ENCODE results near the gene COL18A1.

The COL18A1 gene

DNA sequence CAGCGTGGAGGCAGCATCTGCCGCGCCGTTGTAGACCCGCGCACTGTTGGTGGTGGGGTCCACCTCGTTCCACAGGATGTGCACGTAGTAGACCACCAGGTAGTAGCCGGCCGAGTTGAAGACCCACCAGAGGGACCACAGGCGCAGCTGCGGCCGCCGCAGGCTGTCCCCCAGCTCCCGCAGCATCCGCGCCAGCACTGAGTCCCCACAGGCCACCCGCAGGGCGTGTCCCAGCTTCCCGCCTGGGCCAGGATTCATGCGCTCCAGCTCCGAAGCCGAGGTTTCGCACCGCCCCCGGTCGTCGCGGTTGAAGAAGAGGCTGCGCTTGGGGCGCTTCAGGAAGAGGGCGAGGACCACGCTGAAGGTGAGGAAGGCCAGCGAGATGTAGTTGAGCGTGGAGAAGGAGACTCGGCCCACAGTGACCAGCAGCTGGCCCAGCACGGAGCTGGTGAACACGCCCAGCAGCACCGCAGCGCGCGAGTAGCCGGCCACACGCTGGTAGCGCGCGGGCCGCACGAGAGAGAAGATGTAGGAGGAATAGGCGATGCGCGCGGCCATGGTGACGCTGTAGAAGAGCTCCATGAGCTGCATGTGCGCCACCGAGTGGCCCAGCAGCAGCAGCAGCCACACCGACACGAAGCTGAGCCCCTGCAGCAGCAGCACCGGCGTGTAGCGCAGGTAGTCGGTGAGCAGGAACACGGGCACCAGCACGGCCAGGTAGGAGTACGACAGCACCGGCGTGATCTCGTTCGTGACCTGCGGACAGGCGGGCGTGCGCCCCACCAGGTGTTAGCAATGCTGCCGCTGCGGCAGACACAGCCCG is 126.6 kb downstream of the COL18A1 start:
- no peak for DNase-seq (ENCODE audit: low read depth in 2 of 2, low spot score in 1 of 2)

DNA sequence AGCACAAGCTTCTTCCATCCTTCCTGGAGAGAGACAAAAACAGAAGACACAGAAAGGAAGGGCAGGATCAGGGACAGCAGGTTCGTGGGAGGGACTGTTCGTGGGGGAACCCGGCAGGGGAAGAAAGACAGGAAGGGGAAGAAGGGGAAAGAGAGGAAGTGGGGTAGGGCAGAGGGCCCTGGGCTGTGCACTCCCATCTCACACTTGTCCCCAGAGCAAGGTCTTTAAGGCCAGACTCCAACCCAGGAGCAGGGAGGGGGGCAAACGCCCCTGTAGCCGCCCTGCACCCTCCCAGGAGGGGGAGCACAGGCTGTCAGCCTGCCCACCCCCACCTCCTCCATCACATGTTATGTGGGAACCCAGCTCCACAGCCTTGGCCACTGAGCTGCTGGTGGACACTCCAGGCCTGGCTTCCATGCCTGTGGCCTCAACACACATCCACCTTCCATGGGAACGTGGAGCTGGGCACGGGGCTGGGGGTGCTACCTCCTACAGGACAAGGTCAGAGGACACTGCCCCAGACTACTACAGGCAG is 127.9 kb downstream of the COL18A1 start:
- no peak for DNase-seq (ENCODE audit: low read depth in 2 of 2, low spot score in 1 of 2)

DNA sequence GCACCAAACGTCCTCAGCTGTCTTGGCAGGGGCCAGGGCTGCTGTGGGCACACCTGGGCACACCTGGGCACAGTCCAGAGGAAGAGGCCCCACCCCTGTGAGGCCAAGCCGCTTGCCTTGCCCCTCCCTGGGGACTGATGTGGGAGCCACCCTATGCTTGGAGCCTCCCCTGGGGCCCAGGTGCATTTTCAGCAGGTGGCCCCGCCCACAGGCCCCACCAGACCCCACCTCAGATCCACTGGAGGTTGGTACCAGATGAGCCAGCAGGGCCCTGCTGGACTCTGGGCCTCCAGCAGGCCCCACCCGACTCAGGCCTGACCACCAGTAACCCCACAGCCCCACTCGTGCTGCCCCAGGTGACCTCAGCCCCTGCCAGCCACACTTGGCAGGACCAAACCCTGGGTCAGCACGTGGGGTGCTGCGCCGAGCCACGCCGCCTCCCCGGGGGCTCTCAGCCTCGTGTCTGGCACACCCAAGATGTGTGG is 128.4 kb downstream of the COL18A1 start:
- no peak for DNase-seq (ENCODE audit: low read depth in 2 of 2, low spot score in 1 of 2)

DNA sequence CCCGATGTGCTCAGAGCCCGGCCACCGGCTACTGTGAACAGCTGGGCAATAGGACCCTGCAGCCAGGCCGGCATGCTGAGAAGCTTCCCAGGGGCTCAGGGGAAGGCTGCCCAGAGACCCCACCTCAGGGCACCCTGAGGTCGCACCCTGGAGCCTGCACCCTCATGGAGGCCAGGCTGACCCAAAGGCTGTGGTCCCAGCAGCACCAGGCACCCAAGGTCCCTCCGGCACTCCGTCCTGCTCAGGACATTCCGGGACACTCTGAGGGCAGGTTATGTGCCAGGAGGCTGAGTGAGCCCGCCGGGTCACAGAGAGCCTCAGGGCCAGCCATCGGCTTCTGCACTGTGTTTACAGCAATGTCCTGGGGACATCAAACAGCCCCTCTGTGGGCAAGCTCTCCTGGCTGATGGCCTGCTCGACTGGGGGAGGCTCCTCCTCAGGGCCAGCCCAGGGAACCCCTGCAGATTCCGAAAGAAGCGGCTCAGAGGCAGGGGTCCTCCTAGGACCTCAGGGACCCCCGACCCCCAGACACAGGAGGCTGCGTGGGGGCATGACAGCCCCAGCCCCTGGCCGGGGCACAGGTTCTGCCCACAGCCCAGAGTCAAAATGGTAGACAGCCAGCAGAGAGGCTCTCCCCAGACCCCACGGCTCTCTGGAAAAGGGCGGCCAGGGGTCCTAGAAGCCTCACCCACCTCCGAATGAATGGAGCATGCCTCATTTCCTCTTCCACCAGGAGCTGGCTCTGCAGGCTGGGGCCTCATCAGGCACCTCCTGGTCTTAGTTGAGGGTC is 129.1 kb downstream of the COL18A1 start:
- DNase-seq (ENCODE audit: low read depth in 2 of 2, low spot score in 1 of 2), result no peak

DNA sequence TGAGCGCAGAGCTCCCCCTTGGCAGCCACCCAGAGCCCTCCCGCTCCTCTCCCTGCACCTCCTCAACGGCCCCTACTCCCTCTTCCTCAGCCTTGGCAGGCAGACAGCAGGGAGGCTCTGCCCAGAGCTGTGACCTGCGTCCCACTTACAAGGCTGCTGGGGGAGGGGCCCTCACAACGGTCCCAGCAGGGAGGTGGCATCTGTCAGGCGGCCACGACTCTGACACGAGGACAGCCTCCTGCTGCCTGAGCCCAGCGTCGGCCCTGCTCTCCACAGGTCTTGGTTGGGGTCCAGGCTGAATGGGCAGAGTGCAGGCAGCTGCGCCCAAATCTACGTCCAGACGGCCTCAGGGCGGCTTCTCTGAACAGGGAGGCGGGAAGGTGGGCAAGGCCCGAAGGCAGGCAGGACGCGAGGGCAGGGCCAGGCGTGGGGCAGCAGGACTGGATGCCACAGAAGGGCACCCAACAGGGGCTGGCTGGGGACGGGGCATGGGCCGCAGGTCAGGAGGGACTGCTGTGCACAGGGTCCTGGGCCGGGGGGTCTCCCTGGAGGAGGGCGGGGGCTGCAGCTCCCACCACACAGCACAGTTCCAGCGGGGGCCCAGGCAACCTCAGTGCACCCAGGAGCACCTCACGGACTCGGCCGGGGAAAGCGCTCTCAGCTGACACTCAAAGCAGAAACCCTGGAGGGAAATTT is 129.8 kb downstream of the COL18A1 start:
- no peak for DNase-seq (ENCODE audit: low read depth in 2 of 2, low spot score in 1 of 2)

DNA sequence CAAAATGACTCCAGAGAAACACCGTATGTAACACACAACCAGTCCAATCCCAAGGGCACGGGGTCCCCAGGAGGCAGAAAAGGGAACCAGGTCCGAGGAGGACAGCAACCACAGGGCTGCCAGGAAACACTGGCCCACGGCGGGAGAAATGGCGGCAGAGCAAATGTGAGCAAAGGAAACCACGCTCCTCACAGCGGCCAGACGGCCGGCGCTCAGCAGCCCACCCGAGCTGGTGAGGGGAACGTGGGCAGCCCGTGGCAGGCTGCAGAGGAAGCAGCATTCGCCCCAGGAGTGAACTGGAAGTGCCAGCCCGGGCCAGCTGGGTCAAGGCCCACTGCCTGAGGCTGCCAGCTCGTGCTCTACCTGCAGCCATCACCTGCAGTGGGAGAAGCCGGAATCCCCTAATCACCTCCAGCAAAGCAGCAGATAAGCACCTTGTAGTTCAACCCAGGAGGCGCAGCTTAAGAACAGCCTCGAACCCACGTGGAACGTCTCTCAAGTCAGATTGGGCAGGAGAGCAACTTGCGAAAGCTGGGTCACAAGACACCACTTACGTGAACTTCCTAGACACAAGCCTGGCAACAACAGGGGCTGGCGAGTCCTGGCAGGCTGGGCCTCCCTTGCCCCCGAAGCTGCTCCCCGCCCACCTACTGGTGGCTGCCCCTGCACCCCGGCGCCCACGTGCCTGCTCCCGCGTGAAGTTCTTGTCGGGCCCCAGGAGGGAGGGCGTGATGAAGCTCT is 130.5 kb downstream of the COL18A1 start:
- DNase-seq (ENCODE audit: low read depth in 2 of 2, low spot score in 1 of 2), result no peak

DNA sequence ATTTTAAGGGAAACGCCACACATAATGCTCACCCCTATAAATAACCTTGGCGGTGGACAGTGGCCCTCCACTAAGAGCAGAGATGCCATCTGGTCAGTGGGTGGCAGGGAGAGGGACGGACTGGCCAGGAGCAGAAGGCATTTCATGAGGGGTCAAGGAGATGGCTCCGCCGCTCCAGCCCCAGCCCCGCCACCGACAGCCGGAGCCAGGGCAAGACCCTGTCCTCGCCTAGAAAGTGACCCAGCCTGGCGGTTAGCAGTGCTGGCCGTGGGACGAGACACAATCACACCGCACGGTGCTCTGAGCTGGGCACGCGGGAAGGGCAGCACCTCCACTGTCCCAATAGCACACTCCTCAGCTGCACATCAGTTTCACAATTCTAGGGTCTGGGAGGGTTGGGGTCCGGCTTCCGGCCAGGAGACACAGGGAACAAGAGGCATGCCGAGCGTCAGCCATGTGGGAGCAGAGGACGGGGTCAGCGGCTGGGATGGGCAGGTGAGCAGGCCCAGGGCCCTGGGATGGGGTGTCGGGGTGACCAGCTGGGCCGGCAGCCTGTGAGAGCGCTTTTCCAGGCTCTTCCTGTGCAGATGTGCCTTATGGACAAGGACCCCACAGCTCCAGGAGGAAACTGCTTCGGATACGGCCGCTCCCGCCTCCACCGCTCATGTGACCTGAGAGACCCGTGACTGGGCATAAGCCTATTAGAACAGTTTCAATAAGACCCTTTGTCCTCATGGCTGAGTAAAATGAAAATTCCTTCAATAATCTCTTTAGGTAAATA is 131.5 kb downstream of the COL18A1 start:
- no peak for DNase-seq (ENCODE audit: low read depth in 2 of 2, low spot score in 1 of 2)

DNA sequence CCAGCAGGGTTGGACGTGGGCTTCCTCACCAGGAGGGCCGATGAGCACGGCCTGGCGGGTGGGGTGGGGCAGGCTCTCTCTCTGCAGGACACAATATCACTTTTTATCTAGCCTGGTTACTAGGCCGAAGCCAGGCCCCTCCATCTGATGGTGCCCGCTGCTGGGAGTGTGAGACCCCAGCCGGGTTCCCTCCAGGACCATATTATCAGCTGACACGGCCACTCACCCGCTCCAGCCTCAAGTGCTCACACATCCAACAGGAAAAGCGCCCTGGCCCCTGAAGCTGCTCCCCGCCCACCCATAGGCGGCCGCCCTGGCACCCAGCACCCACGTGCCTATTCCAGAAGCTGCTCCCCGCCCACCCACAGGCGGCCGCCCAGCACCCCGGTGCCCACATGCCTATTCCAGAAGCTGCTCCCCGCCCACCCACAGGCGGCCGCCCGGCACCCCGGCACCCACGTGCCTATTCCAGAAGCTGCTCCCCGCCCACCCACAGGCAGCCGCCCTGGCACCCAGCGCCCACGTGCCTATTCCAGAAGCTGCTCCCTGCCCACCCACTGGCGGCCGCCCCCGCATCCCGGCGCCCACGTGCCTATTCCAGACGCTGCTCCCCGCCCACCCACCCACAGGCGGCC is 132.3 kb downstream of the COL18A1 start:
- no peak for DNase-seq (ENCODE audit: low read depth in 2 of 2, low spot score in 1 of 2)

DNA sequence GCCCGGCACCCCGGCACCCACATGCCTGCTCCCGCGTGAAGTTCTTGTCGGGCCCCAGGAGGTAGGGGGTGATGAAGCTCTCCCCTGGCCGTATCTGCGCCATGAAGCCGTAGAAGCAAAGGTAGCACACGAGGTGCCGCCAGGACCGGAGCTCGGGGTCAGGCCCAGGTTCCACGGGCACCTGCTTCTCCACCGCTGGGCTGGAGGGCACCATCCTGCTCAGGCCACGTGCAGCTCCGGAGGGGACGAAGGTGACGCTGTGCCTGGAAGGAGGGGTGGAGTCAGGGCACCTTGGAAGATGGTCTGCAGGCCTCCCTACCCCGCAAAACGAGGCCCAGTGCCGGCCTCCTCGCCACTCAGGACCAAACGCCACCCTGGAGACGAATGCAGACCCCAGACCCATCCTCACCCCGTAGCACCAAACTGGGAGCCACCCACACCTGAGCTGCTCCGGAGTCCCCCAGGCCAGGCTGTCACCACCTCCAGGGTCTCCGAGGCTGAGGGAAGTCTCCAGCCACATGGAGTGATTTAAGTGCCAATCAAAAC is 132.9 kb downstream of the COL18A1 start:
- DNase-seq (ENCODE audit: low read depth in 2 of 2, low spot score in 1 of 2), result no peak

DNA sequence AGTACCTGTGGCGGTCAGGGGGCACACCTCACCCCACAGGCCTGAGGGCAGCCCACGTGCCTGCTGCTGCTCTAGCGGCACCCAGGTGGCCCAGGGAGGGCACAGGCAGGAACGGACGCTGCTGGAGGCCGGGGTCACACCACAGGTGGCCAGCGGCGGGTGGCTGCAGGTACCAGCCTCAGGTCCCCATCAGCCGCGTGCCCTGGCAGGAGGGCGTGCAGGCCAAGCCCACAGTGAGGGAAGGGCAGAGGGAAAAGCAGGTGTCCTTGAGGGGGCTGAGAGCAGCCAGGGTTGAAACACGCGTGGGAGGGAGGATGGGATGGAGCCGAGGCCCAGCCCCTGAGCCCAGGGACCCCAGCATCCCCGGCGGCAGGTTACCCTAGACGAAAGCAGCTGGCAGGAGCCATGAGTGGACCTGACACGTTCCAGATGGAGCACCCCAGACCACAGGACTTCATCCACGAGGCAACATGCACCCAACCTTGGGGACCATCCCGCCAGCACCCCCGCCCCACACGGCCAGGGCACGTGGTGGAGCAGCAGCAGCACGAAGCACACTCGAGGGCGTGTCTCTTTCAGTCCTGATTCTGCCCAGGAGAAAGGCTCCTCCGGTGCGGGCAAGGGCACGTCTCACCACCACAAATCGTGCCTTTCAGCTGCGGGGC is 133.5 kb downstream of the COL18A1 start:
- DNase-seq (ENCODE audit: low read depth in 2 of 2, low spot score in 1 of 2), result no peak

DNA sequence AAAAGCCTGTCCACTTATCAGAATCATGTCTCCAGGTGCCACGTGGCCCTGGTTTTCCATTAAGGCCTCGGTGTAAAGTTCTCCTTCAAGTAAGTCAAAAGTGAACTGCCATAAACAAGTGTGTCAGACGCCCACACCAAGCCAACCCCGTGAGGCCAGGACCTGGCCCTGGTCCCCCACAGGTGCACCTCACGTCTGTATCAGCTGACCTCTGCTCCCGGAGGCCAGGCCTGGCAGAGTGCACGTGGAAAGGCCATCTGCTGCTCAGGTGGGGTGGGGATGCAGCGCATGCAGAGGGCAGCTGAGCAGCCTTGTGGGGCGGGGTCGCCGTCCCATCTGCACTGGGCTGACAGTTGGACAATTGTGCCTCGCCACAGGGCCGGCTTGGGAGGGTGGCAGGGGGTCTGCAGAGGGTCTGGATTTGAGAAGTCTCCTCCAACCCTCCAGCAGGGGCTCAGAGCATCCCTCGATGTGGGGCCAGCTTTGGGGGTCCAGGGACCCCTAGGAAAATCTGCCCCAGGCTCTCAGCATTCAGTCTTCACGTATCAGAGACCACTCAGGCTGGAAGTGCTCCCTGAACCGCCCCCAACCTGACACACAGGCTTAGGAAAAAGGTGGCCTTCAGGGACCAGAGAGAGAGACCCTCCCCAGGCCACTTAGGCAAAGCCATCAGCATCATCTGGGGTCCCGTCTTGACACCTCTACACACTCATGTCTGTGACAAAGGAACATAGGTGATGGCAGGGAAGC is 134.3 kb downstream of the COL18A1 start:
- DNase-seq (ENCODE audit: low read depth in 2 of 2, low spot score in 1 of 2), result no peak

DNA sequence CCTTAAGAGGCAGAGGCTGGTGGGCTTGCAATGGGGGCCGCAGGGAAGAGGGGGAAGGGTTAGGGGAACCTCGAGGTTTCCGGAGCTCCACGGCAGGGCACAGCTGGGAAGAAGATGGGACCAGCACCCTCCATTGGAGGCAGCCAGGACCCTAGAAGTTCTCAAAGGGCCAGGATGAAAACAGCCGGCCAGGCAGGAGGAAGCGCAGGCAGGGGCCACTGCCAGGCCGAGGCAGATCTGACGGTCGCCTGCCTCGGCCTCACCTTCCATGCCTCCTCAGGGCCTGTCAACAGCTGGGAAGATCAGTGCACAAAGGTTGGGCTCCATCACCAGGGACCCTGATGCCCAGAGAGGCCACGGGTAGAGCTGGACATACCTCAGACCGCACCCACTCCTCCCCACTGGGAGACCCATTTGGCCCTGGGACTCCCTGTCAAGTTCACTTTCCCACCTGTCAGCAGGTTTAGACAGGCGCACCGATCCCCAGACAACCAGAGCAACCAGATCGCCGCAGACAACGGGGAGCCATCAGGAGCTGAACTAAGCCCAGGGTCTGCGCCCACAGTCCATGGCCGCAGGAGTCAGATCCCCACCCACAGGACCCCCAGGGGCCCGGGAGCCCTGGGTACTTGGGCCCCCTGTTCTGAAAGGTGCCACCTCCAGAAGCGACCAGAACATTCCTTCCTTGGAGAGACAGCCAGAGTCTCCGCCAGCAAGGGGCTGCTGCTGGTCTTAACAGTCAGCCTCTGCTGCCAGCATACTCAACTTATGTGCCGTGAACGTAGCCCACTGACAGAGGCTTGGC is 135.0 kb downstream of the COL18A1 start:
- no peak for DNase-seq (ENCODE audit: low read depth in 2 of 2, low spot score in 1 of 2)

DNA sequence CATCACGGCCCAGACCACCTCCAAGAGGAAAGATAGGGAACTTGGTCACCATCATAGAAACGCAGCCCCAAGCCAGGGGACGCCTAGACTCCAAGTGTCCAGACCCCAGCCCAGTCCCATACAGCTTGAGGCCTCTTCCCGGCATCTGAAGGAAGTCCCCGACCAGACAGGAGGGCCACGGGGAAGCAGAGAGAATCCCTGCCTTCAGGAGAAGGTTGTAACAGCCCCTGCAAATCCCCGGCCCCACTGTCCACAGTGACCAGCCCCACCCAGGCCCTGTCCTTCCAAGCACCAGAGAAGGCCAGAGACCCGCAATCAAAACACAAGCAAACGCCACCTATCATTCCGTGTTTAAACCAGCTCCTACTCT is 135.6 kb downstream of the COL18A1 start:
- DNase-seq (ENCODE audit: low read depth in 2 of 2, low spot score in 1 of 2), result no peak

DNA sequence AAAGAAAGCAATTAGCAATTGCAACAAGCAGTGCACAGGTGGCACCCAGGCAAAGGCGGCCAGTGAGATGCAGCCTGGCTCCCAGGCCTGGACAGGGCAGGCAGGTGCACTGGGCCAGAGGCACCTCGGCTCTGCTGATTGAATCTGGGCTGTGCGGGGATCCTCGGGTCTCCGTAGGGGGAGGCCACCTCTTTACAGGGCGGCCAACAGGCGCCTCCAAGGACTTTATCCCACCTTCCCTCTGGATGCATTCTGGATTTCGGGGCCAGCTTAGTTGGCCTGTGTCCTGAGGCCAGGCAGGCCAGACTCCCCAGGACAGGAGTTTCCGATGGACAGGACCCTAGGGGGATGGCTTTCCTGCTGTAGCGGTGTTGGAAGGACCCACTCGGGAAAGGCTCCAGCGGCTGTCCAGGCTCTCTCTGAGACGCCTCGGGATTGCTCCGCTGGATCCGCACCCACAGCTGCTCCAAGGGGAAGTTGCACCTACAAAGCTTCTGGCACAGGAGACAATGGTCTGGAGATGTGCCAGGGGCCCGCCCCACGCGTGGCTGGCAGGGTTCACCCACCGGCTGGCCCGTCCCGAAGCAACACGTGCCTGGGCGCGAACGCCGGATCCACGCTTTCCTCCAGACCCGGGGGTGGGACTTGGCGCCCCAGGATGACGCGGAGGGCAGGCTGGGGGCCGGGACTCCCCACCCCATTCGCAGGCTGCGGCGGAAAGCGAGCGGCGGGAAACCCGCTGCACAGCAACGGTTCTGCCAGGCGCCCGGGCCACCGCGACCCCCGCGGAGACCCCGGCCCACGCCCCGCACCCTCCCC is 136.5 kb downstream of the COL18A1 start:
- peak; percentile 51 to 67 for DNase-seq (ENCODE audit: low read depth in 2 of 2, low spot score in 1 of 2)

DNA sequence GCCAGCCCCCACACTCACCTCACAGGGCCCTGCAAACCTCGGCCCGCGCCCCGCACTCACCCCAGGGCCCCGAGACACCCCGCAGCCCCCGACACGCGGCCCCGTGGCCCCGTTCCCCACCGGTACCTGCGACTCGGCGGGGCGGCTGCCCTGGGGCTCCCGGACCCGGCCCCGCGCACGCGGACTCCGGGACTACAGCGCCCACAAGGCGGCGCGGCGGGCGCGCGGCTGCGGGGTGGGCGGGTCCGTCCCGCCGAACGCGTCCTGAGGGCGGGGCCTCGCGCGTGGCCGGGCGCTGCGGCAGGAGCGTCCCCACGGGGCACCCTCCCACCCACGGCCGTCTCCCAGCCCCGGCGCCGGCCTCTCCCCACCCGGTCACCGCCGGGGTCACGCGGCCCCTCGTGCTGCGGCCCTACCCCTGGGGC is 137.3 kb downstream of the COL18A1 start, which contains the start of gene SLC19A1:
TSS of gene SLC19A1 (minus strand) at position 199 of the 425 bp plus-strand sequence. CDS start 4,481 bp downstream, outside the sequence.
- peak; percentile 32 to 45 for DNase-seq (ENCODE audit: low read depth in 2 of 2, low spot score in 1 of 2)

Data from stimulated activated CD8-positive, alpha-beta memory T cell treated with anti-CD3 and anti-CD28 coated beads, Interleukin-4, amount 100 ng/mL, for 4 hours (primary cell).